Heart left ventricle (tissue), 16 donors: Measurements from ENCODE around the gene CSF1. TPM values are rescaled to one million over a fixed set of nuclear protein-coding genes. Genes with fewer than 3 reads are reported as not detected.
A peak's percentile ranks its signal among the peaks of the same experiment; 100 is the strongest.
"Not testable (repeated sequence)": the region's sequence is repeated elsewhere in the genome, so short reads cannot be mapped to it uniquely, and the experiment has no call there.

ENCODE experiments used
- ATAC-seq, 4 donors: fragments of 200-7000 bp; cut with Tn5 transposase; one replicate each; pipeline ENCODE4 v1.9.1; 2020 to 2022; ENCODE audit warnings: moderate library complexity in 4 of 4, mild to moderate bottlenecking in 3 of 4, moderate number of reproducible peaks in 1 of 4
- DNase-seq, 5 donors: peaks; one replicate each; pipeline ENCODE4 v3.0.0-alpha.2; 2020
- H3K27ac ChIP-seq, 12 donors: fragments of 200-600 bp; sonication (generic) in 4 of 12; one replicate each; pipeline versions ENCODE4 v1.5.0 to v1.8.0; 2016 to 2022; ENCODE audit warnings: mild to moderate bottlenecking in 2 of 12
- H3K27me3 ChIP-seq, 9 donors: fragments of 200-600 bp; sonication (generic) in 2 of 9; one replicate each; pipeline versions ENCODE4 v1.5.1 to v1.8.0; 2016 to 2022; ENCODE audit warnings: mild to moderate bottlenecking in 3 of 9
- H3K36me3 ChIP-seq, 9 donors: fragments of 200-600 bp; sonication (generic) in 2 of 9; one replicate each; pipeline versions ENCODE4 v1.5.0 to v1.8.0; 2018 to 2022; ENCODE audit warnings: mild to moderate bottlenecking in 2 of 9
- H3K4me1 ChIP-seq, 12 donors: fragments of 200-600 bp; sonication (generic) in 4 of 12; one replicate each; pipeline versions ENCODE4 v1.5.0 to v1.8.0; 2016 to 2022; ENCODE audit warnings: mild to moderate bottlenecking in 3 of 12
- H3K4me3 ChIP-seq, 12 donors: fragments of 200-600 bp; sonication (generic) in 4 of 12; one replicate each; pipeline versions ENCODE4 v1.5.0 to v1.8.0; 2017 to 2022; ENCODE audit warnings: mild to moderate bottlenecking in 9 of 12, moderate library complexity in 4 of 12
- H3K9me3 ChIP-seq, 12 donors: fragments of 200-600 bp; sonication (generic) in 4 of 12; one replicate each; pipeline versions ENCODE4 v1.5.0 to v1.8.0; 2016 to 2022; ENCODE audit warnings: mild to moderate bottlenecking in 1 of 12
- POLR2A ChIP-seq, 2 donors: fragments of 450-650 bp; IDR thresholded peaks; one replicate each; pipeline ENCODE4 v1.6.1; 2017; ENCODE audit warnings: antibody characterized with exemption in 2 of 2, mild to moderate bottlenecking in 2 of 2, moderate library complexity in 2 of 2
- whole genome bisulfite sequencing, 4 donors: extraction: QIAGEN DNeasy Blood & Tissue Kit in 2 of 4; methylation state at CpG; one replicate each; pipeline versions ENCODE4 v1.1.5 to v1.1.7; 2013 to 2018; 5-methylcytosine and 5-hydroxymethylcytosine counted together
- intact Hi-C, 10 donors: fragments of 100-400 bp; cut with DNase I; formaldehyde crosslinking; loops; one replicate each; pipeline versions ENCODE4 v1.11.1 to v1.14.2; 2022
- long read RNA-seq, 3 donors: library from polyadenylated mRNA; unstranded; transcript quantifications; one replicate each; pipeline ENCODE4 v2.0.0, GENCODE V29; 2020 to 2021
- polyA plus RNA-seq, 2 donors: library from polyadenylated mRNA; stranded (reverse); fragments of 200-250 nt; gene quantifications; one replicate each; pipeline ENCODE4 v1.2.3, GENCODE V29; 2013
- total RNA-seq, 9 donors: library from RNA; depleted of rRNA in 2 of 9; stranded (reverse); fragments of >200 nt in 2 of 9; fragmentation: NEBNext Ultra II Directional in 3 of 9; extraction: Animal tissue kit (Norgen Biotek cat#: 25700) in 3 of 9; gene quantifications; one replicate each; pipeline versions ENCODE4 v1.1.0 to v1.2.4, GENCODE V29; 2016 to 2023
- TF ChIP-seq, protein P1 (sequence below), 12 donors: fragments of 200-600 bp; sonication (generic) in 4 of 12; IDR thresholded peaks; one replicate each; pipeline versions ENCODE4 v1.5.0 to v1.8.0; 2018 to 2022; ENCODE audit warnings: antibody characterized with exemption in 12 of 12, mild to moderate bottlenecking in 5 of 12
- donor health status: ischemic (EF 13 %, LVEDD 7.1; RV severe dilation, severe dysfunction).
- donor health status: healthy with polysubstance abuse.
- donor health status: DM: no; HTN: yes; CAD: no.
- donor health status: DM: no; HTN: no; CAD: no.
- donor health status: ischemic (EF 25% LVEDD 6.9; RV normal size, moderate dysfunction).
- donor health status: ischemic (EF 25% LVEDD 5.7; RV mildly dilated, moderate dysfunction).
- donor health status: healthy.
- donor health status: DM: yes; HTN: yes; CAD: no.
- donor health status: ischemic (EF 35%, LVEDD 5.7; RV mildly dilated, moderate dysfunction).
- donor health status: nonischemic (EF 11% LVEDD 7.7; RV severe dilation, severe dysfunction).
- donor health status: DM: yes; HTN: yes; CAD: no.
- donor health status: PGD.
- donor health status: ischemic (EF 29% LVEDD 5.4; RV normal size, mild dysfunction).
- donor health status: nonischemic (EF 23%, LVEDD 6.1; RV moderate dilation, normal function).

Gene CSF1, protein sequence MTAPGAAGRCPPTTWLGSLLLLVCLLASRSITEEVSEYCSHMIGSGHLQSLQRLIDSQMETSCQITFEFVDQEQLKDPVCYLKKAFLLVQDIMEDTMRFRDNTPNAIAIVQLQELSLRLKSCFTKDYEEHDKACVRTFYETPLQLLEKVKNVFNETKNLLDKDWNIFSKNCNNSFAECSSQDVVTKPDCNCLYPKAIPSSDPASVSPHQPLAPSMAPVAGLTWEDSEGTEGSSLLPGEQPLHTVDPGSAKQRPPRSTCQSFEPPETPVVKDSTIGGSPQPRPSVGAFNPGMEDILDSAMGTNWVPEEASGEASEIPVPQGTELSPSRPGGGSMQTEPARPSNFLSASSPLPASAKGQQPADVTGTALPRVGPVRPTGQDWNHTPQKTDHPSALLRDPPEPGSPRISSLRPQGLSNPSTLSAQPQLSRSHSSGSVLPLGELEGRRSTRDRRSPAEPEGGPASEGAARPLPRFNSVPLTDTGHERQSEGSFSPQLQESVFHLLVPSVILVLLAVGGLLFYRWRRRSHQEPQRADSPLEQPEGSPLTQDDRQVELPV
- total RNA-seq, result 10 to 100 TPM in 8 of 9 donors, 1 to 10 TPM in 1; 9.0 to 64.8 (median 14.5) TPM
- 1 to 10 TPM; 9.1 to 9.9 TPM for polyA plus RNA-seq
- long read RNA-seq, donor 1, full-length matches to known transcripts, result 3 of 14 reads
- long read RNA-seq, donor 1, partial matches to known transcripts, result 2 of 14 reads
- long read RNA-seq, donor 1, other reads (novel, unspliced or antisense), result 9 of 14 reads
- long read RNA-seq, donor 2, full-length matches to known transcripts, result 2 of 23 reads
- long read RNA-seq, donor 2, partial matches to known transcripts, result 10 of 23 reads
- long read RNA-seq, donor 2, other reads (novel, unspliced or antisense), result 11 of 23 reads
- long read RNA-seq, donor 3, full-length matches to known transcripts, result 7 of 14 reads
- long read RNA-seq, donor 3, partial matches to known transcripts, result 7 of 14 reads
- long read RNA-seq, donor 3, other reads (novel, unspliced or antisense), result 0 of 14 reads

GRCh38 chr1:109910123-109910962 lies at the start of gene CSF1:
CSF1 (plus strand) TSS chr1:109910849; CDS start chr1:109911024, 175 bp downstream.
- Histone ChIP-seq H3K9me3 (no peaks in the 10 kb centered on the region), H3K4me3 (peak within 1 kb of the TSS; percentile 71 to 97 (median 88)), H3K27ac (peak within 1 kb of the TSS; percentile 59 to 93 (median 88)), H3K27me3 (peaks cover 0 to 9% (median 0%) of the 10 kb centered on the region in 9 donors), H3K36me3 (peaks cover 0 to 20% (median 3%) of the 10 kb centered on the region in 9 donors), H3K4me1 (peaks cover 4 to 66% (median 47%) of the 10 kb centered on the region in 12 donors)
- DNase-seq, result peak; percentile 82 to 88 (median 86)
- intact Hi-C loops, result loop anchor here in 8 of 10 donors (1.0 to 10.0 kb wide), 7 partner anchors 15 to 133 kb away; partner anchors contain the start of gene AHCYL1 (in 5 of the 8)
- 1 to 2% (median 1%) methylated on average over 41 to 45 of the region's 45 CpGs for WGBS, 4 donors
- TF ChIP-seq, protein P1, sequence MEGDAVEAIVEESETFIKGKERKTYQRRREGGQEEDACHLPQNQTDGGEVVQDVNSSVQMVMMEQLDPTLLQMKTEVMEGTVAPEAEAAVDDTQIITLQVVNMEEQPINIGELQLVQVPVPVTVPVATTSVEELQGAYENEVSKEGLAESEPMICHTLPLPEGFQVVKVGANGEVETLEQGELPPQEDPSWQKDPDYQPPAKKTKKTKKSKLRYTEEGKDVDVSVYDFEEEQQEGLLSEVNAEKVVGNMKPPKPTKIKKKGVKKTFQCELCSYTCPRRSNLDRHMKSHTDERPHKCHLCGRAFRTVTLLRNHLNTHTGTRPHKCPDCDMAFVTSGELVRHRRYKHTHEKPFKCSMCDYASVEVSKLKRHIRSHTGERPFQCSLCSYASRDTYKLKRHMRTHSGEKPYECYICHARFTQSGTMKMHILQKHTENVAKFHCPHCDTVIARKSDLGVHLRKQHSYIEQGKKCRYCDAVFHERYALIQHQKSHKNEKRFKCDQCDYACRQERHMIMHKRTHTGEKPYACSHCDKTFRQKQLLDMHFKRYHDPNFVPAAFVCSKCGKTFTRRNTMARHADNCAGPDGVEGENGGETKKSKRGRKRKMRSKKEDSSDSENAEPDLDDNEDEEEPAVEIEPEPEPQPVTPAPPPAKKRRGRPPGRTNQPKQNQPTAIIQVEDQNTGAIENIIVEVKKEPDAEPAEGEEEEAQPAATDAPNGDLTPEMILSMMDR (IDR thresholded peaks at IDR 0.05), result peak in 1 of 12 donors; percentile 21
- peak in 1 of 2 donors; percentile 57 for TF ChIP-seq POLR2A (IDR thresholded peaks at IDR 0.05)
- peak; percentile 66 to 84 (median 74) for ATAC-seq

- H3K4me3 ChIP-seq, ATAC-seq, H3K9me3 ChIP-seq, H3K27me3 ChIP-seq, H3K27ac ChIP-seq, DNase-seq, intact Hi-C loops, H3K36me3 ChIP-seq: not testable (repeated sequence)
- peaks cover 0 to 18% (median 9%) of the 10 kb centered on the region in 12 donors for H3K4me1 ChIP-seq
- WGBS, 4 donors, result 84 to 94% (median 90%) methylated on average over 2 of the region's 2 CpGs
Measured at GRCh38 chr1:109861616-109862015, 49.0 kb upstream of the CSF1 start.

DNA sequence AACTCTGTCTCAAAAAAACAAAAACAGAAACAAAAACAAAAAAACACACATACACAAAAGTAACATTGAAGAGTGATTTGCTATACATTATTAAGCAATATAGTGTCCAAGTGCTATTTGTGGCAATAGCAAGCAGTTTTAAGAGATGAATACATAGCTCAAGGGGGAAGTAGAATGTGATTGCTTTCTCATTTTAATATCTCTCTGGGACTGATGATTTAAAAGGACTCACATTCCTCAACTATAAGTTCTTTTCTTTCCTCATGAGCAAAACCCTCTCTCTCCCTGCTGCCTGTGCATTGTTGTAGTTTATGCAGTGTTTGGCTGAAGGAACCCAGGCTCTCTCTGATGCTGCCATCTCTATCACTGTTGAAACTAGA lies 47.0 kb upstream of the CSF1 start:
- ATAC-seq, result no peak
- Histone ChIP-seq H3K27me3 (no peaks in the 10 kb centered on the region), H3K27ac (peak overlapping the region in 1 of 12 donors; percentile 37)

More for the DNA sequence above, 47.0 kb upstream of the CSF1 start:
- H3K9me3 ChIP-seq, result peaks cover 0 to 4% (median 0%) of the 10 kb centered on the region in 12 donors
- H3K4me1 ChIP-seq, result peaks cover 0 to 18% (median 9%) of the 10 kb centered on the region in 12 donors
- intact Hi-C loops, result no loop called here
- no peak overlapping the region for H3K4me3 ChIP-seq
- DNase-seq, result no peak
- no peaks in the 10 kb centered on the region for H3K36me3 ChIP-seq
- TF ChIP-seq POLR2A (IDR thresholded peaks at IDR 0.05), result no peak
- TF ChIP-seq, protein P1 (IDR thresholded peaks at IDR 0.05), result no peak
